GM12865 (cell line): ENCODE measurements around the gene PVRIG.
A peak's percentile ranks its signal among the peaks of the same experiment; 100 is the strongest.
"Not testable (repeated sequence)": the region's sequence is repeated elsewhere in the genome, so short reads cannot be mapped to it uniquely, and the experiment has no call there.

Experiments used
- DNase-seq: peaks from one replicate; pipeline ENCODE4 v3.0.0; 2010; ENCODE audit warnings: low read depth
- H3K4me3 ChIP-seq: 2 replicates; pipeline ENCODE4 v1.5.1; 2011; ENCODE audit warnings: mild to moderate bottlenecking, low read depth, low read length, control low read depth
- TF ChIP-seq, protein P1 (sequence below): IDR thresholded peaks from 2 replicates; pipeline ENCODE4 v1.5.1; 2011; ENCODE audit warnings: low read length, control low read depth, low read depth, inconsistent platforms; ENCODE audit not compliant: insufficient read depth; ENCODE audit errors: missing control alignments

The PVRIG gene

DNA sequence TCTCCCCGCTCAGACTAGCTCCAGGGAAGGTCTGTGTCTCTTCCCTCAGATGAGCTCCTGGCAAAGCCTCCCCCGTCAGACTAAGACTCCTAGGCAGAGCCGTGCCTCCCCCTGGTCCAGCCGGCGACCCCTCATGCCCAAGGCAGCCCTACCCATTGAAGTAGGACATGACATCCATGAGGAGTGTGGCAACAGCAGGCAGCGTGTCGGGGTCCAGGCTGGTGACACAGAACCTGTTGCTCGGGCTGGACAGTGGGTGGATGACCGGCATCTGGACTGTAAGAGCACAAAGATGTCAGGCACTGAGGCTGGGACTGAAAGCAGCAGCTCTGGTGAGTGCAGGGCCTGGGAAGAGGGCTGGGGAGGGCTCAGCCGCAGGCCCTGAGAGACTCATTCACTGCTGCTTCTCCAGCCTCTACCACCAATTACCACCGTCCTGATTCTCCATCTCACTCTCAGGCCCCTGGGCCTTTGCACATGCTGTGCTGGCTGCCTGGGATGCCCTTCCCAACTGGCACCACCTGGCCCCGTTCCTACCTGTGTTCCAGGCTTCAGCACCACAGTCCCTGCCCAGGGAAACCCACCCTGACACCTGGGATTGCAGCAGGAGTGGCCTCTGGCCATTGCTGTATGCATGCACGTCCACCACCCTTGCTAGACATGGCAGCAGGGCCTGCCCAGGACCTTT is 2.8 kb downstream of the PVRIG start:
- peak overlapping the region; percentile 66 for H3K4me3 ChIP-seq
- TF ChIP-seq, protein P1, sequence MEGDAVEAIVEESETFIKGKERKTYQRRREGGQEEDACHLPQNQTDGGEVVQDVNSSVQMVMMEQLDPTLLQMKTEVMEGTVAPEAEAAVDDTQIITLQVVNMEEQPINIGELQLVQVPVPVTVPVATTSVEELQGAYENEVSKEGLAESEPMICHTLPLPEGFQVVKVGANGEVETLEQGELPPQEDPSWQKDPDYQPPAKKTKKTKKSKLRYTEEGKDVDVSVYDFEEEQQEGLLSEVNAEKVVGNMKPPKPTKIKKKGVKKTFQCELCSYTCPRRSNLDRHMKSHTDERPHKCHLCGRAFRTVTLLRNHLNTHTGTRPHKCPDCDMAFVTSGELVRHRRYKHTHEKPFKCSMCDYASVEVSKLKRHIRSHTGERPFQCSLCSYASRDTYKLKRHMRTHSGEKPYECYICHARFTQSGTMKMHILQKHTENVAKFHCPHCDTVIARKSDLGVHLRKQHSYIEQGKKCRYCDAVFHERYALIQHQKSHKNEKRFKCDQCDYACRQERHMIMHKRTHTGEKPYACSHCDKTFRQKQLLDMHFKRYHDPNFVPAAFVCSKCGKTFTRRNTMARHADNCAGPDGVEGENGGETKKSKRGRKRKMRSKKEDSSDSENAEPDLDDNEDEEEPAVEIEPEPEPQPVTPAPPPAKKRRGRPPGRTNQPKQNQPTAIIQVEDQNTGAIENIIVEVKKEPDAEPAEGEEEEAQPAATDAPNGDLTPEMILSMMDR = no peak
- DNase-seq = no peak

DNA sequence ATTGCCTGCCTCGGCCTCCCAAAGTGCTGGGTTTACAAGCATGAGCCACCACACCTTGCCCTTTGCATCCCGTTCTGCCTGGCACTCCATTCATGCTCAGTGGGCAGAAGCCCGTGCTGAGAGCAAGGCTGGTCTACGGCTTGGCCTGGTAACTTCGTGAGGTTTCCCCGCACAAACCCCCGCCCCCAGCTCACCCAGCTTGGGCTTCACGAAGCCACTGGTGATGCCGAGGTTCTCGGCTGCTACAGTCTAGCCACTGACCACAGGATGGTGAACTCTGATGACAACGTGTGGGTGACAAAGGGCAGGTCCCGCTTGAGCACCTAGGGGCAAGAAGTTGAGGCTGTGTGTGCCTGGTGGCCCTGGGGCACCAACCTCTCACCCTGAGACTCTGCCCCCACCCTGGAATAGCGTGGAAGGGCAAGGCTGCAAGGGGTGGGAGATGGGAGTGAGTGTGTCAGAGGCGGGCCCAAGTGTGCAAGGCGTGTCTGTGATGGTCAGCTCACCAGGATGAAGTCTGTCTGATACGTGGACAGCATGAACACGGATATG is 3.7 kb downstream of the PVRIG start:
- DNase-seq, H3K4me3 ChIP-seq: not testable (repeated sequence)

DNA sequence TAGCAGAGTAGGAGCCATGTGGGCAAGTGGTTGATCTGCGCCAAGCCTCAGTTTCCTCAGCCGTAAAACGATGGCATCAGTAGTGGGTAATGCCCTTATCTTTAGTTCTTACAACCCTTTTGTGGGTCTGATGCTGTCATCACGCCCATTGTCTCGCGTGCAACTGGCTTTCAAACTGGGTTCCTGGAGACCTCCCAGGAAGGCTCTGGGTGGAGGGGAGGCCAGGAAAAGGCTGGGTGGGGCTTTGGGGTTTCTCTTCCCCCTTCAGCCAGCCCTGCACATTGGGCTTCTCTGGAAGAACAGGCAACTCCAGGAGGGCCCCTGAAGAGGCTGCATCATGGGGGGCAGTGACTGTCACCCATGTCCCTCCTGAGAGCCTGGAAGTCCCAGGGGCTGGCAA is 5.1 kb downstream of the PVRIG start:
- H3K4me3 ChIP-seq, DNase-seq: not testable (repeated sequence)

DNA sequence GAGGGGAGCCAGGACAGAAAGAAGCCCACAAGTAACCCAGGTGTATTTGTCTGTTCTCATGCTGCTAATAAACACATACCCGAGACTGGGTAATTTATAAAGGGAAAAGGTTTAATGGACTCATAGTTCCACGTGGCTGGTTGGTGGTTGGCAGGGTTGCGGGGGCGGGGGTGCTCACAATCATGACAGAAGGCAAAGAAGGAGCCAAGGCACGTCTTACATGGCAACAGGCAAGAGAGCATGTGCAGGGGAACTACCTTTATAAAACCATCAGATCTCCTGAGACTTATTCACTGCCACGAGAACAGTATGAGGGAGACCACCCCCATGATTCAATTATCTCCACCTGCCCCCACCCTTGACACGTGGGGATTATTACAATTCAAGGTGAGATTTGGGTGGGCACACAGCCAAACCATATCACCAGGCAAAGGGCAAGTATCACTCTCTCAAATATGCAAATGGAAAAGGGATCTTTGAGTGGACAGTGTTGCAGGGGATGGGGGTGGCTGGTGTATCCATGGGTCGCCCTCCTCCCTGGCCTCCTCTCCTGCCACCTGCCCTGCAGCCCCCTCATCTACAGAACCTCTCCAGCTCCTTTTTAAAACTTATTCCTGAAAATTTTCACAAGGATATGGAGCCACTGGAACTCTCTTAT is 15.0 kb downstream of the PVRIG start:
- DNase-seq, H3K4me3 ChIP-seq: not testable (repeated sequence)

DNA sequence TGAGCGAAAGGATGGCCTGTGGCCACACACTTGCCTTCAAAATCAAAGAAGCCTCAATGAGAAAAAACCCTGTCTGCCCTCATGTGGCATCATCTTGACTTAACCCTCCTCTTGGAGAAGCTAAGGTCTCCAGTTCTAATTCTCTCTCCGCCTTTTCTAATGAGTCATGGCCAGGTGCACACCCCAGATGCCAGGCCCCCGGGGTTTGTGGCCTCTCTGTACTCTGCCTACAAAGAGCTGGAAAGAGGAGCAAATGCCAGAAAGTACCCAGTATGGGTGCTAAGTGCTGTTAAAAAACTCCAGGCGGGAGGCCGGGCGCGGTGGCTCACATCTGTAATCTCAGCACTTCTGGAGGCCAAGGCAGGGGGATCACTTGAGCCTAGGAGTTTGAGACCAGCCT is 20.2 kb downstream of the PVRIG start:
- not testable (repeated sequence) for H3K4me3 ChIP-seq, DNase-seq

DNA sequence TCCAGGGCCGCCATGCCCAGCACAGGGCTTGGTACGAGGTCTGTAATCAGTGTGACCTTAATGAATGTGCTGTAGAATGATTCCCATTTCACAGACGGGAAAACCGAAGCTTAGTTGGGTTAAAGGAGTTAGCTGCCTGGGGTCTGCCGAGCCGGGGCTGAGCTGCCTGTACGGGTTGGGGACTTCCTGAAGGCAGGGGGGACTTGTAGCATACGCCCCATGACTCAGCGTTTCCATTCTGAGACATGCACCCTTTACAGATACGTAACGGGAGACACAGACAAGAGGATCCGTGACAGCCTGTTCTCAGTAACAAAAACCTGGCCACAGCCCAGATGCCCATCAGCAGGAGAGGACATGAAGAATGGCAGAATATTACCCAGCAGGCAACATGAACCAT is 23.6 kb downstream of the PVRIG start:
- peak; percentile 69 for DNase-seq
- not testable (repeated sequence) for H3K4me3 ChIP-seq

DNA sequence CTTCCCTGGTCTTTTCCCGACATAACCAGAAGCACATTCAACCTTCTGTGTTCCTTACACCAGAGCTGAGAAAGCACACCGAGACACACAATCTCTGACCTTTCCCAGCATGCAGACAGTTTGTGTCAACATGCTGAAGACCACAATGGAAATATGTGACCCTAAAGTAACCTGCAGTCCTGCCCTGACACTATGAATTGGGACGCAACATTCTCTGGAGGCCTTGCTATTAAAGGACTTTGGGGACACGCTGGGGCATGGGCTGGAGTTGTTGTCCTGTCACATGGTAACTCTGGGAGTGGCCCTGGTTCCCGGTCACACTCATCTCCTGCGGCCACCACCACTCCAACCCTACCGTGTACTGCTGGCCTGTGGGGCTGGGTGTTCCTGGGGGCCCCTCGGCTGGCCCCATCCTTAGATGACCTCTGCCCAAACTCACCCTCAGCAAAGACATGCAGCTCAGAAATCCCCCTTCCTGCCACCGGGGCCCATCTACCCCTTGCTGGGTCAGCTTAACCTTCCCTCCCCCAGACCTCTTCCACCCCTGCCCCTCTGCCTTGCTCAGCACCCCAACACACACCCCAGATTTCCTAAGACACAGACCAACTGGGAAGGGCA is 25.3 kb downstream of the PVRIG start:
- not testable (repeated sequence) for H3K4me3 ChIP-seq, DNase-seq

DNA sequence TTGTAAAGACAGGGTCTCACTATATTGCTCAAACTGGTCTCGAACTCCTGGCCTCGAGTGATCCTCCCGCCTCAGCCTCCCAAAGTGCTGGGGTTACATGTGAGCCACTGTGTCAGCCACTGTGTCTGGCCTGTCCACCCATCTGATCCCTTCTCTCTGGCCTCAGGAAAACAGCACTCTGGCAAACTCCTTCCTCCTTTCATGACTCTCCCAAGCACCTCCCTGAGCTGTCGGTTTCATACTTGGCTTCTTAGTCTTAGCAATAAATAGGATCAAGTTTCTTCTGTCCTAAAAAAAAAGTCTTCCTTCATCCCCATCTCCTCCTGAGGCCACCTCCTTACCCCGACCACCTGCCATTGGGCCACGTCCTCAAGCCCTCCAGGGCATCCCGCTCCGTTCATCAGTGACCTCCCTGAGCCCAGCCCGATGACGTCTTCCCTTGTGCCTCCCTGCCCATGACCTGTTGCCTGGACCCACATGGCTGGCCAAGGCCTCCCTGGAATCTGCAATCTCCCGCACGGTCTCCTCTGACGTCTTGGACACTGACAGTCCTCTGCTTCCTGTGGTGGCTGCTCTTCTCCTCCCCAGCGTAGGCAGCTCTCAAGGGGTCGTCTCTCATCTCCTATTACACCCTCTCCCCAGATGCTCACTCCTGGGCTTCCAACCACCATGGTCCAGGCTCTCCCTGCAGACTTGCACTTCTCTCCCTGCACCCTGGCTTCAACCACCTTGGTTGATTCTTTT is 26.5 kb downstream of the PVRIG start:
- H3K4me3 ChIP-seq, DNase-seq: not testable (repeated sequence)

DNA sequence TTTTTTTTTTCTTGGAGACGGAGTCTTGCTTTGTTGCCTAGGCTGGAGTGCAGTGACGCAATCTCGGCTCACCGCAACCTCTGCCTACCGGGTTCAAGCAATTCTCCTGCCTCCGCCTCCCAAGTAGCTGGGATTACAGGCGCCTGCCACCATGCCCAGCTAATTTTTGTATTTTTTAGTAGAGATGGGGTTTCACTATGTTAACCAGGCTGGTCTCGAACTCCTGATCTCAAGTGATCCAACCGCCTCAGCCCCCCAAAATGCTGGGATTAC is 27.1 kb downstream of the PVRIG start:
- H3K4me3 ChIP-seq, DNase-seq: not testable (repeated sequence)

DNA sequence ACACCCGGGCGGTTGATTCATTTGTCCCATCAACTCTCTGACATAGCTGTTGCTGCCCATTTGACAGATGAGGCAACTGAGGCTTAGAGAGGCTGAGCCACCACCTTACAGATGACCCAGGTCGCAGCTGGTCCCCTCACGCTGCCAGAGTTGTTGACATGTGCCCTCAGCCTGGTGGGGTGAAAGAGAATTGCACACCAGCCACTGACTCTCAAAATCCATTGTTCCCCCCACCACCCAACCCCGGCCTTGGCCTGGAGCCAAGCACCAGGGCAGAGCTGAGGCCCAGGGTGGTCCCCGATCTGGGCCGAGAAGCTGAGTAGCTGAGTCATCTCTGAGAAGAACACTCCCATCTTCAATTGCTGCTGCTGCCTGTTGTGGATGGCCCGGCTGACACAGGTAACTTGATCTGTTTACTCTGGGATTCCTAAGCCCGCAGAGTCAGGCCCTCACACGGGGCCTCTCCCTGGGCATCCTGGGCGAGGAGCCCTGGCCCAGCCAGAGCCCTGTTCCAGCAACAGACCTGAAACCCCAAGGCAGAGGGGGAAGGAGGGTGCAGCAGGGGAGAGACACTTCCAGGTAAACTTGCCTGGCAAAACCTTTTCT is 27.5 kb downstream of the PVRIG start:
- DNase-seq = no peak
- no peak overlapping the region for H3K4me3 ChIP-seq
- TF ChIP-seq, protein P1 = no peak

DNA sequence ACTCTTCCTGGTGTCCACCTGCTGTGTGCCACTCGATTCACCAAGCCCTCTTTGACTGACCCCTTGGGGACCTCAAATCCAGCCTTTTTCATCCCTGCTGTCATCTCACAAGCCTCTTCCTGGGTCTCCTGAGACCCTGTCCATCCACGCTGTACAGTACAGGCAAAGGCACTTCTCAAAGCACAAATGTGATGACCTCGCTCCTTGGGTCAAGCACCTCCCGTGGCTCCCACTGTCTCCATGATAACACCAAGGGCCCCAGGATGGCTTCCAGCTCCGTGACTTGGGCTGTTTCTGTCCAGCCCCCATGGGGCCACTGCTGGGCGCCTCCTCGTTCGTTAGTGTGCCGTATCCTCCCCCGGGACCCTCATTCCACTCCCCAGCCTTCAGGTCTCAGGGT is 28.7 kb downstream of the PVRIG start:
- DNase-seq = no peak
- TF ChIP-seq, protein P1 = no peak
- no peak overlapping the region for H3K4me3 ChIP-seq
